A549 (cell line): ENCODE data around the gene MCTP2. TPM values are rescaled to one million over a fixed set of nuclear protein-coding genes. Genes with fewer than 3 reads are reported as not detected.

Source experiments
- ATAC-seq, 2 experiments: fragments of 200-7000 bp in 1 of 2; fragments of >200 bp in 1 of 2; cut with Nextera tagmentation in 1 of 2; cut with Tn5 transposase in 1 of 2; 3 replicates each; pipeline versions ENCODE4 v1.8.0 to v1.9.1; 2018 to 2020; ENCODE audit warnings: mild to moderate bottlenecking in 1 of 2, moderate library complexity in 1 of 2
- CTCF ChIA-PET: fragments of 300-600 bp; sonication (Branson Sonifier 250); formaldehyde crosslinking; extraction: SDS; loops from one replicate; lab custom pipeline; 2021; ENCODE audit warnings: antibody characterized with exemption, inconsistent platforms; lab: Yijun Ruan, JAX
- POLR2A ChIA-PET: fragments of 350-600 bp; formaldehyde crosslinking; extraction: SDS; loops from one replicate; lab custom pipeline; 2021; ENCODE audit warnings: antibody characterized with exemption, inconsistent platforms; lab: Yijun Ruan, JAX
- DNase-seq, 2 experiments: peaks; one replicate each; pipeline versions ENCODE4 v3.0.0 to v3.0.0-alpha.2; 2011 to 2016; ENCODE audit warnings: low read depth in 1 of 2, low spot score in 1 of 2
- FAIRE-seq: peaks from 2 replicates; lab custom pipeline; 2011; peaks lifted over from hg19 to GRCh38; lab: Jason Lieb, UNC
- H3K27ac ChIP-seq, 2 experiments: fragments of >200 bp; sonication (Bioruptor Twin); formaldehyde crosslinking; 3 replicates each; pipeline ENCODE4 v1.5.1; 2016 to 2017
- H3K4me1 ChIP-seq: fragments of >200 bp; sonication (Bioruptor Twin); formaldehyde crosslinking; 3 replicates; pipeline ENCODE4 v1.6.1; 2016
- H3K4me2 ChIP-seq: fragments of >200 bp; sonication (Bioruptor Twin); formaldehyde crosslinking; 3 replicates; pipeline ENCODE4 v1.6.1; 2016
- H3K4me3 ChIP-seq: fragments of >200 bp; sonication (Bioruptor Twin); formaldehyde crosslinking; 3 replicates; pipeline ENCODE4 v1.5.1; 2016
- H3K9me3 ChIP-seq: fragments of >200 bp; sonication (Bioruptor Twin); formaldehyde crosslinking; 3 replicates; pipeline ENCODE4 v1.6.1; 2016
- CBX2 ChIP-seq: fragments of 200-600 bp; sonication (generic); IDR thresholded peaks from 2 replicates; pipeline ENCODE4 v1.6.1; 2016; ENCODE audit warnings: low read depth, mild to moderate bottlenecking, borderline replicate concordance
- CBX8 ChIP-seq: fragments of 200-600 bp; sonication (generic); IDR thresholded peaks from 2 replicates; pipeline ENCODE4 v1.6.1; 2016
- CHD2 ChIP-seq: fragments of 150-350 bp; IDR thresholded peaks from 2 replicates; pipeline ENCODE4 v1.6.1; 2014; ENCODE audit warnings: low read length; ENCODE audit not compliant: partially characterized antibody
- CHD4 ChIP-seq: fragments of 200-600 bp; sonication (generic); IDR thresholded peaks from 2 replicates; pipeline ENCODE4 v1.6.1; 2016; ENCODE audit warnings: antibody characterized with exemption, mild to moderate bottlenecking, borderline replicate concordance
- EP300 ChIP-seq, 2 experiments: fragments of >200 bp; sonication (Bioruptor Twin); formaldehyde crosslinking; IDR thresholded peaks; 2 replicates in 1 of 2; 3 replicates in 1 of 2; pipeline ENCODE4 v1.6.1; 2016 to 2017
- ESRRA ChIP-seq: fragments of 150-350 bp; IDR thresholded peaks from 2 replicates; pipeline ENCODE4 v1.6.1; 2014; ENCODE audit warnings: mild to moderate bottlenecking, low read length, borderline replicate concordance
- FOSL2 ChIP-seq, 2 experiments: fragments of 450-650 bp in 1 of 2; fragments of >200 bp in 1 of 2; sonication (Bioruptor Twin) in 1 of 2; formaldehyde crosslinking; IDR thresholded peaks; 2 replicates each; pipeline versions ENCODE4 v1.5.0 to v1.6.1; 2016 to 2020; ENCODE audit warnings: mild to moderate bottlenecking in 1 of 2, moderate library complexity in 1 of 2
- FOXS1 ChIP-seq: fragments of 250-450 bp; sonication (Bioruptor Pico); IDR thresholded peaks from 2 replicates; pipeline ENCODE4 v1.5.0; 2020; ENCODE audit warnings: mild to moderate bottlenecking, moderate library complexity
- HDAC2 ChIP-seq: fragments of 200-600 bp; sonication (generic); IDR thresholded peaks from 2 replicates; pipeline ENCODE4 v1.6.1; 2016
- HMGXB4 ChIP-seq: fragments of 250-450 bp; sonication (Bioruptor Pico); IDR thresholded peaks from 2 replicates; pipeline ENCODE4 v1.5.0; 2021; ENCODE audit warnings: mild to moderate bottlenecking, moderate library complexity, borderline replicate concordance
- HOXB5 ChIP-seq: fragments of 250-450 bp; sonication (Bioruptor Pico); IDR thresholded peaks from 2 replicates; pipeline ENCODE4 v1.5.0; 2020; ENCODE audit warnings: mild to moderate bottlenecking, moderate library complexity
- KDM1A ChIP-seq: fragments of 200-600 bp; sonication (generic); IDR thresholded peaks from 2 replicates; pipeline ENCODE4 v1.6.1; 2016; ENCODE audit warnings: low read depth, mild to moderate bottlenecking
- KDM5A ChIP-seq: fragments of 200-600 bp; sonication (generic); IDR thresholded peaks from 2 replicates; pipeline ENCODE4 v1.6.1; 2016; ENCODE audit warnings: antibody characterized with exemption, mild to moderate bottlenecking
- MAX ChIP-seq: IDR thresholded peaks from 2 replicates; pipeline ENCODE4 v1.6.1; 2012
- MYC ChIP-seq: IDR thresholded peaks from 2 replicates; pipeline ENCODE4 v1.6.1; 2012; ENCODE audit warnings: mild to moderate bottlenecking, inconsistent platforms, low read length, improper control_type of control experiment, borderline replicate concordance
- NPAS2 ChIP-seq: fragments of 250-450 bp; sonication (Bioruptor Pico); IDR thresholded peaks from 2 replicates; pipeline ENCODE4 v1.8.0; 2022; ENCODE audit warnings: mild to moderate bottlenecking, moderate library complexity, borderline replicate concordance
- RCOR1 ChIP-seq: fragments of 150-350 bp; IDR thresholded peaks from 2 replicates; pipeline ENCODE4 v1.6.1; 2014; ENCODE audit warnings: antibody characterized with exemption, low read length, low read depth
- RFX5 ChIP-seq: fragments of 450-650 bp; IDR thresholded peaks from 2 replicates; pipeline ENCODE4 v1.7.1; 2014; ENCODE audit warnings: antibody characterized with exemption, mild to moderate bottlenecking, moderate library complexity
- RNF2 ChIP-seq: fragments of 200-600 bp; sonication (generic); IDR thresholded peaks from 2 replicates; pipeline ENCODE4 v1.6.1; 2016; ENCODE audit warnings: low read depth, mild to moderate bottlenecking, antibody characterized with exemption, moderate library complexity, borderline replicate concordance
- SREBF2 ChIP-seq: fragments of 450-650 bp; IDR thresholded peaks from 2 replicates; pipeline ENCODE4 v1.6.1; 2014; ENCODE audit warnings: mild to moderate bottlenecking, moderate library complexity
- TFCP2L1 ChIP-seq: fragments of 250-450 bp; sonication (Bioruptor Pico); IDR thresholded peaks from 2 replicates; pipeline ENCODE4 v1.5.0; 2021; ENCODE audit warnings: mild to moderate bottlenecking
- USF2 ChIP-seq: fragments of 450-650 bp; IDR thresholded peaks from 2 replicates; pipeline ENCODE4 v1.6.1; 2014; ENCODE audit warnings: antibody characterized with exemption
- ZFP36 ChIP-seq: fragments of 450-650 bp; IDR thresholded peaks from 2 replicates; pipeline ENCODE4 v1.6.1; 2014; ENCODE audit warnings: borderline replicate concordance; ENCODE audit not compliant: partially characterized antibody
- WGBS: methylation state at CpG from one replicate; pipeline ENCODE4 v1.1.6; 2017; ENCODE audit errors: missing lambda C conversion rate; 5-methylcytosine and 5-hydroxymethylcytosine counted together
- polyA plus RNA-seq, 4 experiments: library from polyadenylated mRNA; depleted of rRNA in 3 of 4; stranded (reverse); fragments of >200 nt; fragmentation: RNase III in 1 of 4; extraction: RNeasy Plus Mini Kit Qiagen cat#74134 plus additional on column Dnase treatment in 1 of 4; gene quantifications; 2 replicates in 3 of 4; 3 replicates in 1 of 4; pipeline ENCODE4 v1.2.3, GENCODE V29; 2011 to 2017
- TF ChIP-seq, protein P1 (sequence below): IDR thresholded peaks from 2 replicates; pipeline ENCODE4 v1.6.1; 2012; ENCODE audit warnings: low read depth, borderline replicate concordance
- TF ChIP-seq, protein P2 (sequence below): fragments of >200 bp; sonication (Bioruptor Twin); formaldehyde crosslinking; IDR thresholded peaks from 2 replicates; pipeline ENCODE4 v1.6.1; 2016
- TF ChIP-seq, protein P3 (sequence below): fragments of >200 bp; sonication (Bioruptor Twin); formaldehyde crosslinking; IDR thresholded peaks from 3 replicates; pipeline ENCODE4 v1.6.1; 2016

The MCTP2 gene
- polyA plus RNA-seq, 2 of the 4 experiments (the other 2 are of a cell fraction), result not detected

GRCh38 chr15:94287794-94288246 is 56.5 kb downstream of the MCTP2 start:
- no peaks in the 10 kb centered on the region for H3K4me1 ChIP-seq
- H3K27ac ChIP-seq, result no peak overlapping the region
- POLR2A ChIA-PET, result no interaction called here
- no peak for ATAC-seq
- FAIRE-seq, result no peak
- no peak for DNase-seq
- no peaks in the 10 kb centered on the region; the same call in 2 of the 3 replicates for H3K9me3 ChIP-seq
- TF ChIP-seq, protein P1, sequence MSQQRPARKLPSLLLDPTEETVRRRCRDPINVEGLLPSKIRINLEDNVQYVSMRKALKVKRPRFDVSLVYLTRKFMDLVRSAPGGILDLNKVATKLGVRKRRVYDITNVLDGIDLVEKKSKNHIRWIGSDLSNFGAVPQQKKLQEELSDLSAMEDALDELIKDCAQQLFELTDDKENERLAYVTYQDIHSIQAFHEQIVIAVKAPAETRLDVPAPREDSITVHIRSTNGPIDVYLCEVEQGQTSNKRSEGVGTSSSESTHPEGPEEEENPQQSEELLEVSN, result no peak
- TF ChIP-seq, protein P2, sequence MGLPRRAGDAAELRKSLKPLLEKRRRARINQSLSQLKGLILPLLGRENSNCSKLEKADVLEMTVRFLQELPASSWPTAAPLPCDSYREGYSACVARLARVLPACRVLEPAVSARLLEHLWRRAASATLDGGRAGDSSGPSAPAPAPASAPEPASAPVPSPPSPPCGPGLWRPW, result no peak
- no peak for TF ChIP-seq CBX8
- no peak for TF ChIP-seq MAX
- no peak for TF ChIP-seq CBX2
- TF ChIP-seq NPAS2, result no peak
- no peak for TF ChIP-seq ESRRA
- TF ChIP-seq HOXB5 (CRISPR knock-in tag), result no peak
- no peak for TF ChIP-seq EP300 (IDR thresholded peaks at IDR 0.05)
- no peak for TF ChIP-seq KDM1A
- no peak for TF ChIP-seq MYC
- no peak for TF ChIP-seq CHD4
- no peak for TF ChIP-seq FOXS1
- no peak for TF ChIP-seq USF2
- no peak for TF ChIP-seq RCOR1
- no peak overlapping the region for H3K4me2 ChIP-seq
- no peak overlapping the region for H3K4me3 ChIP-seq
- 2% methylated on average over 4 of the region's 4 CpGs for WGBS
- CTCF ChIA-PET, result interaction anchor here (0.7 to 2.7 kb wide), 4 partner anchors 9 to 36 kb away, joined by 3 to 8 read pairs (median 3); no protein-coding TSS in a partner anchor

DNA sequence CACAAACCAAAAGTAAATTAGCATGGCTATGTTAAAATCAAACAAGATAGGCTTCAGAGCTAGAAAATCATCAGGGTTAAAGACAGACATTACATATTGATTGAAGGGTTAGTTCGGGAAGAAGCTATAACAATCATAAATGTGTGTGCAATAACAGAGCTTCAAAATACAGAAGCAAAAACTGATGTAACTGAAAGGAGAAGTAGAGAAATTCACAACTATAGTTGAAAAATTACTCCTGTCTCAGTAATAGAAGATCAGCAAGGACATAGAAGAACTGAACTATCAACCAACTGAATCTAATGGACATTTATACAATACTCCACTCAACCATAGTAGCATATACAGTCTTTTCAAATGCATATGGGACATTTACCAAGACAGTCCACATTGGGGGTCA is 59.4 kb downstream of the MCTP2 start:
- ChIA-PET POLR2A (no interaction called here), CTCF (interaction anchor here (0.6 kb wide), 1 partner anchor 458 kb away, joined by 3 read pairs; no protein-coding TSS in a partner anchor)
- no peak overlapping the region for H3K4me2 ChIP-seq
- TF ChIP-seq, protein P2, result no peak
- TF ChIP-seq, protein P3, sequence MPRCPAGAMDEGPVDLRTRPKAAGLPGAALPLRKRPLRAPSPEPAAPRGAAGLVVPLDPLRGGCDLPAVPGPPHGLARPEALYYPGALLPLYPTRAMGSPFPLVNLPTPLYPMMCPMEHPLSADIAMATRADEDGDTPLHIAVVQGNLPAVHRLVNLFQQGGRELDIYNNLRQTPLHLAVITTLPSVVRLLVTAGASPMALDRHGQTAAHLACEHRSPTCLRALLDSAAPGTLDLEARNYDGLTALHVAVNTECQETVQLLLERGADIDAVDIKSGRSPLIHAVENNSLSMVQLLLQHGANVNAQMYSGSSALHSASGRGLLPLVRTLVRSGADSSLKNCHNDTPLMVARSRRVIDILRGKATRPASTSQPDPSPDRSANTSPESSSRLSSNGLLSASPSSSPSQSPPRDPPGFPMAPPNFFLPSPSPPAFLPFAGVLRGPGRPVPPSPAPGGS, result no peak
- TF ChIP-seq KDM5A (no peak), CHD2 (no peak), HMGXB4 (CRISPR knock-in tag) (no peak), MYC (no peak), ZFP36 (no peak), FOSL2 (IDR thresholded peaks at IDR 0.05) (no peak), FOSL2 (CRISPR knock-in tag; IDR thresholded peaks at IDR 0.05) (no peak), RCOR1 (no peak), TFCP2L1 (CRISPR knock-in tag) (no peak), RNF2 (no peak), RFX5 (no peak), HDAC2 (no peak), CHD4 (no peak), SREBF2 (no peak)
- TF ChIP-seq, protein P1, result no peak
- H3K9me3 ChIP-seq, result no peaks in the 10 kb centered on the region; the same call in 2 of the 3 replicates
- H3K4me1 ChIP-seq, result no peaks in the 10 kb centered on the region
- no peak for FAIRE-seq
- no peak overlapping the region for H3K27ac ChIP-seq
- WGBS, result 0% methylated on average over 1 of the region's 1 CpG
- no peak for DNase-seq
- no peak for ATAC-seq
- no peak overlapping the region for H3K4me3 ChIP-seq
